Hematopoietic multipotent progenitor cell treated with erythropoietin and hydrocortisone succinate and interleukin-3 and kit ligand, for 6 days (in vitro differentiated cells): Measurements from ENCODE around the gene SMC4.

ENCODE experiments used
- DNase-seq: peaks from one replicate; pipeline ENCODE4 v3.0.0-alpha.2; 2015

SMC4 gene

GRCh38 chr3:160395297-160395696, 4.2 kb upstream of the SMC4 start:
- DNase-seq: peak; percentile 33

- no peak for DNase-seq
Measured at GRCh38 chr3:160398820-160399124, 678 bp upstream of the SMC4 start.

- peak; percentile 61 for DNase-seq
Measured at GRCh38 chr3:160400030-160400701, 716 bp downstream of the SMC4 start.

- no peak for DNase-seq
Measured at GRCh38 chr3:160400702-160401150, 1.3 kb downstream of the SMC4 start.

GRCh38 chr3:160401291-160402095, 2.0 kb downstream of the SMC4 start:
- DNase-seq: peak; percentile 79

- DNase-seq: no peak
Measured at GRCh38 chr3:160402221-160403027, 3.0 kb downstream of the SMC4 start.

GRCh38 chr3:160403028-160403545, 3.6 kb downstream of the SMC4 start:
- DNase-seq: no peak

- DNase-seq: no peak
Measured at GRCh38 chr3:160403796-160404470, 4.5 kb downstream of the SMC4 start.

- no peak for DNase-seq
Measured at GRCh38 chr3:160409812-160410610, 10.6 kb downstream of the SMC4 start.

- DNase-seq: no peak
Measured at GRCh38 chr3:160412477-160412876, 13.0 kb downstream of the SMC4 start.

- DNase-seq: peak; percentile 89
Measured at GRCh38 chr3:160413613-160414248, 14.3 kb downstream of the SMC4 start.

GRCh38 chr3:160417311-160417710, 17.9 kb downstream of the SMC4 start:
- no peak for DNase-seq

GRCh38 chr3:160427832-160428424, 28.5 kb downstream of the SMC4 start:
- DNase-seq: no peak

GRCh38 chr3:160434071-160434470, 34.6 kb downstream of the SMC4 start:
- no peak for DNase-seq

GRCh38 chr3:160435095-160435494, 35.6 kb downstream of the SMC4 start:
- DNase-seq: no peak

GRCh38 chr3:160435747-160436146, 36.3 kb downstream of the SMC4 start:
- no peak for DNase-seq

- DNase-seq: no peak
Measured at GRCh38 chr3:160437083-160437455, 37.6 kb downstream of the SMC4 start.

- no peak for DNase-seq
Measured at GRCh38 chr3:160440687-160441086, 41.2 kb downstream of the SMC4 start.

- DNase-seq: peak; percentile 59
Measured at GRCh38 chr3:160444411-160444810, 45.0 kb downstream of the SMC4 start.

- no peak for DNase-seq
Measured at GRCh38 chr3:160445854-160446253, 46.4 kb downstream of the SMC4 start.

GRCh38 chr3:160446522-160447056, 47.1 kb downstream of the SMC4 start:
- no peak for DNase-seq
